Retina (tissue), 1 donor: ENCODE data around the gene TYMS.
"Not testable (repeated sequence)": the region's sequence is repeated elsewhere in the genome, so short reads cannot be mapped to it uniquely, and the experiment has no call there.

Source experiments
- DNase-seq: peaks from one replicate; pipeline ENCODE4 v3.0.0-alpha.2; 2016

Gene TYMS

DNA sequence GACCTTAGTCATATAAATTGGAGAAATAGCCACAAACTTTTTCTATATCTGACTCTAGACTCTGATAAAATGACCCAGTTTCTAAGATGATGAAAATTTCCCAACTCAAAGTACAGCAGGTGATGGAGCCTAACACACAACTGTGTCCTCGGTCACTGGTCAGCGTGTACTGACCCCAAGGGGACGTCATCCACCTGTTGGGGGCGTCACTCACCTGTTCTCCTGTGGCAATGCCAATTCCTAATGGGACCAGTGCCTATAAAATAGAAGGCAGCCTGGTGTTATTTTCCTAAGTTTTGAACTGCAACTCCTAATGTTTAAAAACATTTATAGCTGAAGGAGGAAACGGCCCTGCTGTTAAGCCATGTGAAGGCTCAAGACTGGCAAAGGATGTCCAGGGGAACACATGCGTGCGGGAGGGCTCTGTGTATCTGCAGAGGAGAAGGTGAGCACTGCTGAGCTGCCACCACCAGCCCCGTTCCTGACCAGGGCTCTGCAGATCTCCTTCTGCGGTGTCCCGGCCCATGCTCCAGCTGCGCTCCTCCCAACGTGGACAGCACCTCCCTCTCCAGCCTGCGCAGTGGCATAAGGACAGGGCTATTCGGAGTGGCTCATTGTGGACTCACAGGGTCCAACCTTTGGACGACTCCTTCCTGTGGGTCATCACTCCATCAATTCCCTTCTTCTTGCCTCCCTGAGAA is 21.2 kb downstream of the TYMS start:
- DNase-seq: no peak

DNA sequence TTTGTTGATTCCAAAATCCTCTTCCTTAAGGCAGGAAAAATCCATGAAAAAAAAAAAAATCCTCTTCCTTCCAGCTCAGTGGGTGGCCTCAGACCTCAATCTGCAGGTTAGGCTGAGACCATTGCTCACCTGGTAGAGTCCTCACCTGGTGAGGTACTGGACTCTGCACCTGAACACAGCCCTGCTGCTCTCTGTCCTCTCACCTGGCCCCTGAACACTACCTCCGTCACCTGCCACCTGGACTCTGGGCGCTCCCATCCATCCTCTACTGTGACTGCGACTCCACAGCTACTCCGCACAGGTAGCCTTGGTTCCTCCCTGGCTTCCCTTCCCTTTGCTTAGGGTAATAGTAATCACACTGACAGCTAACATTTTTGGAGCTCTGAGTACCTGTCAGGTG is 22.1 kb downstream of the TYMS start:
- DNase-seq: no peak

DNA sequence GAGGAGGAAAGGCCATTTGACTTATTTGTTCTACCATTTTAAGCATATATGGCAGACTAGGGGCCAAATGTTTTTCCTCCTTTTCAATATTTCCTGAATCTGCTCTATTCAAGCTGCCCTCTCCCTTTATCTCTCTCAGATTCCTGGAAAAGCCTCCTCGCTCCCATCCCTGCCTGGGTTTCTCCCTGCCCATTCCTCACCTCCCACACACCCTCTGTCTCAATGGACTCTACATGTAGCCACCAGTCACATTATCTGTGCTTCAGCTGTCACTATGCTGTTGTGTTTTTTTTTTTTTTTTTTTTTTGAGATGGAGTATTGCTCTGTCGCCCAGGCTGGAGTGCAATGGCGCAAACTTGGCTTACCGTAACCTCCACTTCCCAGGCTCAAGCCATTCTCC is 22.9 kb downstream of the TYMS start:
- no peak for DNase-seq

DNA sequence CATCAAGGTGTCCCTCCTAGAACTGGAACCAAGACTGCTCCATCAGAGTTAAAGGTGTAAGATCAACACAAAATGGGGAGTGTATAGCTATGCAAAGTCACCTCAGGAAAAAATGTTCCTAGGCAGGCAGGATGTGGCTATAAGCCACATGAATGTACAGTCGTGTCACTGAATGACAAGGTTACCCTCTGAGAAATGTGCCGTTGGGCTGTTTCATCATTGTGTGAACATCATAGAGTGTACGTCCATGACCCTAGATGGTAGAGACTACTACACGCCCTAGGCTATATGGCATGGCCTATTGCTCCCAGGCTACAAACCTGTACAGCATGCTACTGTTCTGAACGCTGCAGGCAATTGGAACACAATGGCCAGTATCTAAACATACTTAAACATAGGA is 24.5 kb downstream of the TYMS start:
- no peak for DNase-seq

DNA sequence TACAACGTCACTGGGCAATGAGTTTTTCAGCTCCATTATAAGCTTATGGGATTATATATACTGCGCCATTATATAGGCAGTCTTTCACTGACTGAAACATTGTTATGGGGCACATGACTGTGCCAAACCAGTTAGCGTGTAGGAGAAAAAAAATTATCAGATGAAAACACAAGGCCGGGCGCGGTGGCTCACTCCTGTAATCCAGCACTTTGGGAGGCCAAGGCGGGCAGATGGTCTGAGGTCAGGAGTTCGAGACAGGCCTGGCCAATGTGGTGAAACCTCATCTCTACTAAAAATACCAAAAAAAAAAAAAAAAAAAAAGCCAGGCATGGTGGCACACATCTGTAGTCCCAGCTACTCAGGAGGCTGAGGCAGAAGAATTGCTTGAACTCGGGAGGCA is 25.0 kb downstream of the TYMS start:
- not testable (repeated sequence) for DNase-seq

DNA sequence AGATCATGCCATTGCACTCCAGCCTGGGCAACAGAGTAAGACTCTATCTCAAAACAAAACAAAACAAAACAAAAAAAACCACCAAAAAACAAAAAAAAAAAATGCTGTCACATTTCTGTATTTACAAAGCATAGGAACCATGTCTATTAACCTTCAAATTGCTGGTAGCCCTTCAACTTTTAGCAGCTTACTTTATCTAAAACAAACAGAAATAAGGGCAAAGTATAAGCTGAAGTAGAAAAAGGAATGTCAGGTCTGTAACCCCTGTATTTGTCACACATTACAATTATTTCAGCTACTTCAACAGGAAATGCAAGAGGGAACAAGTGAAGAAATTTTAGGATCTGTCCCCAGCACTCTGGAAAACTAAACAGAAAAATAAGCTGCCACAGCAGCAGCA is 25.4 kb downstream of the TYMS start:
- no peak for DNase-seq

DNA sequence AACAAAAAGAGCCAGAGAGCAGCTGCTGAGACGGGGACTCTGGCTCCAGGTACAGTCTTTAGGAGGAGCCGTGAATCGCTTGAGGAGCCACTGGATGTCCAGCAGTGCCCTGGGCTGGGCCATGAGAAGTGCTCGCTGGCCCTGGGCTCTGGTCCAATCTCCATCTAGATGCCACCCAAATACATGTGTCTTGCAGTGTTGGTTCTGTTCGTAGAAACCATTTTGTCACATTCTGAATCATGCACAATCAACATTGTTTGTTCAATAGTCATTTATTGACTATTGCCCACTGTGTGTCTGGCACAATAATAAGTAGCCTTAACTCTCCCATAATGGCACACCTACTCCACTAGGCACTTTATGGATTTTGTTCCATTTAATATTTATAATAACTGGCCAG is 26.1 kb downstream of the TYMS start:
- no peak for DNase-seq

DNA sequence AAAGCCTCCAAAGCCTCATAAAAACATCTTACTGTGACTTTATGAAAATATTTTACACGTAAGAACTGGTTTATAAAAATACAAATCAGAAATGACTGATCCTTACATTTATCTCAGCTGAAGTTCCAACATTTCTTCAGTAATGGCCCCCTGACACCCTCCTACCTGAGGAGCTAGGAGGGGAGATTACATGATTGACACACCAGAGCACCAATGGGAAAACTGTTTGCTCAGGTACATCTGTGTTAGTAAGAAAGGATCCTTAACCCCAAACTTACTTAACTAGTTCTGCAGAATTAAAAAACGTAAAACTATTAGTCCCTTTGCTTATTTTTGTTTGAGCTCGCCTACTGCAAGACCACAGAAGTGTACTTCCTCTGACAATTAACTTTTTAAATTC is 28.0 kb downstream of the TYMS start:
- DNase-seq: no peak

DNA sequence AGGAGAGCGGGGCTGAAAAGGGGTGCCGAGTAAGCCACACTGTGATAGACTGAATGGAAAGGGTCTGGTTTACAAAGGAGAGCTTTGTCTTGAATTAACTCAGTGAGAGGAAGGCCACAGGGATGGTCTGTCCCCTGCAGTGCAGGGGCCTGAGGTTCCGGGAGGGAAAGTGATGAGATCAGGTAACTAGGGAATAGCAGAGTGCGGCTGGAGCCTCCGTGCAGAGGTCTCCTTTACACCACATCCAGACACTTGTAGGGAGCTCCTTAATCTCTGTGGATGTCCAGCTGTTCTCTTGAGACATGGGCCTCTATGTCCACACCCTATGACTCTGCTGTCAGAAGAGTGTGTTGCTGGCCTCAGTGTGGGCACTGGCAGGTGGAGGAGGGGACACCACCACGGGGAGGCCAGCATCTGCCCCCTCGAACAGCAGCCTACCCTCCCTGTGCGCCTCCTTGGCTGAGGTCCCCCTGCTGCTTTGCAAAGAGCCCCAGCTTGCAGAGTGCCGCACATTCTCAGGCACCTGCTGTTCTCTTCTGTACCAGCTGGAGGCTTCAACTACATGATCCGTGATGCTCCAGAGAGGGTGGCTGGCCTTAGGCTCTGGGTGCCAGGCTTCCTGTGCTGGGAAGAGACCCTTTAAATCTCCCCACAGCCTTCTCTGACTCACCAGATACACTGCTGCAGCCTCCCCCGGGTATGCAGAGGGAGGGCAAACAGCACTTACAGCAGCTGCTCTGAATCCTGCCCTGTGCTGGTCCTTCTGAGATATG is 29.1 kb downstream of the TYMS start:
- peak; percentile 58 for DNase-seq

DNA sequence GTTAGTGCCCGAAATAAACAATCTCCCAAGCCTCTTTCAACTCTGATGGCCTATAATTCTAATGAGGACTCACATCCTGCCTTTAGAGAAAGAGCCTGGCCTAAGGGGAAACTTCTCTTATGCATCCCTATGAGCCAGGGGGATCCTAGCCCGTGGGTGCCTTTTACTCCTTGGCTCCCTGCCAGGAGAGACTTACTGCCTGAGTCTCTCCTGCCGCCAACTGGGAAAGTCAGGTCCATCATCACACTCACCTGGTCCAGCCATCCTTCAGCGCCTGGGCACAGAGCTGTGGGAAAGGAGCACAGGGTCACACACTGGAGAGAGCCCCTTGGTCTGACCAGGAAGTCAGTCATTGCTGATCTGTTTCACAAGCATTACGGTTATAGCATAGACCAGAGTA is 30.9 kb downstream of the TYMS start:
- DNase-seq: no peak

DNA sequence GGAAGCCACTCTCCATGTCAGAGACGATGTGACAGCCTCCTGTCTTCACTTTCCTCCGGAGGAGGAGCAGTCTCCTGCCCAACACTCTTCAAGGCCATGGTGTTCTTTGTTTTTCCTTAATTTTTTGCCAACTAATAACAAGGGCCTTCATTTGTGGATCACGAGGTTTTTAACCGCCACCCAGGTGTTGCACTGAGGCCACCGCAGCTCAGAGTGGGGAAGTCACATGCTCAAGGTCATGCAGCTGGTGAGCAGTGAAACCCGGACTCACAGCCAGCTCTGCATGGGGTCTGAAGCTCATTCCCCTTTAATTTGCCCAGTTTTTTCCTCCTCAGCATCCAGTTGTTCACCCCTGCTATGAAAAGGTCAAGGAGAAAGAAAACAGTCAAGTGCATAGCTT is 35.4 kb downstream of the TYMS start:
- DNase-seq: no peak

DNA sequence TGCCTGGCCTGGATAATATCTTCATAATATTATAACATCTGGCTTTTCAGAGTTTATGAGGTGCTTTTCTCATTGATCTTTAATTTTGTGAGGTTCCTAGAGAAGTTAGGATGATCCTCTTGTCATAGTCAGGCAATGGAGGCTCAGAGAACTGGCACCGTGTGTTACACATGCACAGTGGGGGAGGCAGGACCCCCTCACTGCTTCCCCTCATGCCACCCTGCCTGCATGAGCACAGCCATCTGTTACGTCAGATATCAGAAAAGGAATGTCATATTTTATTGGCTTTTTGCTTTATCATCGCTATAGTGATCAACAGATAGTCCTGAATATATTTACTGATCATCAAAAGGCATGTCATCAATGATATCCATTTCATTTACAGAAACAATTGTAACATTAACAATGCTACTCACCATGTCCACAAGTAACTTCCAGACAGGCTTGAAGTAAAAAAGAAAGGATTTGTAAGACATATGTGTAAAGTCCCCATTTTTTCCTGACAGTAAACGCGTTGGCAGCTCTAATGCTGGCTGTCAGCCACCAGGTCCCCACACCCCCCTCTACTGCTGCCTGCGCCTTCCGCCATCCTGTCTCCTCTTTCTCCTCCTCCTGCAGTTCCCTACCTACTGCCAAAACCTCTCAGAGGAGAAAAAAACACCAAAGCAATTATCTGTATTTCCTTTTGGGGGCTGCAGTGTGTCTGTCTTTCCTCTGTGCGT is 36.2 kb downstream of the TYMS start:
- no peak for DNase-seq

DNA sequence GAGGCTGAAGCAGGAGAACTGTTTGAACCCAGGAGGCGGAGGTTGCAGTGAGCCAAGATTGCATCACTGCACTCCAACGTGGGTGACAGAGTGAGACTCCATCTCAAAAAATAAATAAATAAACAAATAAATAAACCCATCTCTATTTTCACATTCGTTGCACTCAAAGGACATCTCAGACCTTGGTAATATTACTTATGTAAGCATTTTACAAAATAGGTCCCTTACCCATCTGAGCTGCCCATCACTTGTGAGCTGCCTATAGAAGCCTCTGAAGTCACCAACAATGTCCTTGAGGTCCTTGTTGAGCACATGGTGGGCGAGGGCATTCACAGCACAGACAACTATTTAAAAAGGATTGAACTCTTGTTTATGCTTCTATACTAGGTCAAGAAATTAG is 39.6 kb downstream of the TYMS start:
- no peak for DNase-seq

DNA sequence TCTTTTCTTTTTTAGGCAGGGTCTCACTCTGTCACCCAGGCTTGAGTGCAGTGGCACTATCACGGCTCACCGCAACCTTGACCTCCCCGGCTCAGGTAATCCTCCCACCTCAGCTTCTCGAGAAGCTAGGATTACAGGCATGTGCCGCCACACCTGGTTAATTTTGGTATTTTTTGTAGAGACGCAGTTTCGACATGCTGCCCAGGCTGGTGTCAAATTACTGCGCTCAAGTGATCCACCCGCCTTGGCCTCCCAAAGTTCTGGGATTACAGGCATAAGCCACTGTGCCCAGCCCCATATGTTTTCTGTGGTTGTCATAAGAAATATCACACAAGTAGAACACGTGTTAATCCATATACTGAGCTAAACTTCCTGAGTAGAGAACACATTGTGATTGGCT is 40.3 kb downstream of the TYMS start:
- DNase-seq: no peak

DNA sequence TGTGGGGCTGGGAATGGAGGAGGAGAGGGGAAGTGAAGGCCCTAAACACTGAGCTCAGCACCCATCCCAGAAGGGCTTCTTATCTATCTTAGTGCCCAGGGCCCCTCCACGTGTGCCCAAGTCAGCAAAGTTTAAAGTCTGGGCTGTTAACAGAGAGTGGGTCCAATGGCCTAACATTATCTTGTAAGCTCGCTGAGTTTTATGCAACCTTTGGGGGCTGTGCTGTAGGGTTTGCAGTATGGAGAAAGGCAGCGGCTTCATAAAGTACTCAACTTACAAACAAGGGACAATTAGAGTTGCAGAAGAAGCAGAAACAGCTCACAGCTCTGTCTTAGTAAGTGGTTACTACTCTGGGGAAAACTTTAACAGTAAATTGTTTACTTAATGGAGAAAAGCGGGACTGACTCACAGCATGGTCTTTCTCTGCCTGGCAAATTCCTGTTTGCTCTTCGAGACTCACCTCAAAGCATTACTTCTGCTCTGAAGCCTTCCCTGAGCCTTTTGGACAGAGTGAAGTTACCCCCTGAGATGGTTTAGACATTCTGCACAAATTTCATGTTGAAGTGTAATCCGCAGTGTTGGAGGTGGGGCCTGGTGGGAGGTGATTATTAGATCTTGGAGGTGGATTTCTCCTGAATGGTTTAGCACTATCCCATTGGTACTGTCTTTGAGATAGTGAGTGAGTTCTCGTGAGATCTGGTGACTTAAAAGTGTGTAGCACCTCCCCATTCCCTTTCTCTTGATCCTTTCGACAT is 45.9 kb downstream of the TYMS start:
- no peak for DNase-seq

DNA sequence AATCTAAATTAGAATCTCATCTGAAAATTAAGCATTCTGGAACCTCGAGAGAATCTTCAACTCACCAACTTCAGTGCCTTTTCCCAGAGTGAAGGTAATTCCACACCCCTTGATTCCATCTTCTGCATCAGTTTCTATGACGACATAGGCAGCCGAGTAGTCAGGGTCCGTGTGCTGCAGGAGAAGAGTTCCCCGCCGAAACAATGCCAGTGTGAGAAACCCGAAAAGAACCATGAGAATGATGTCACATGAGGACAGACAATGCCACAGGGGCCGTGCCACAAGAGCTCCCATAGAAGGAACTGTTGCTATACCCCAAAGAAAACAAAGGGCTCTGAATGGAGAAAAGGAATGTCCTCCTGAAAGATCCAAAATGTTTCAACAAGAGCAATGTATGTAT is 49.0 kb downstream of the TYMS start:
- DNase-seq: no peak

DNA sequence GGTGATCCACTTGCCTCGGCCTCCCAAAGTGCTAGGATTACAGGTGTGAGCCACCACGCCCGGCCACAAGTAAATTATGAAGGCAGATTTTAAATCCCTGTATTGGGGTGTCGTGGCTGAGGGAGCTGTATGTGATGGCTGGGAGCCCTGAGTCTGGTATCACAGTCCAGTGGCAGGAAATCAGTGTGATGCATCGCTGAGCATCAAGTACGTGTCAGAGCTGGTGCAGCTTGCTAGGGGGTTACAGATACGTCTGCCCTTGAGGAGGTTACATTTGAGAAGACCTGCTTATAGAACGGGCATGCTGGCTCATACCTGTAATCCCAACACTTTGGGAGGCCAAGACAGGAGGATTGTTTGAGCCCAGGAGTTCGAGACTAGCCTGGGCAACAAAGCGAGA is 50.6 kb downstream of the TYMS start:
- no peak for DNase-seq

DNA sequence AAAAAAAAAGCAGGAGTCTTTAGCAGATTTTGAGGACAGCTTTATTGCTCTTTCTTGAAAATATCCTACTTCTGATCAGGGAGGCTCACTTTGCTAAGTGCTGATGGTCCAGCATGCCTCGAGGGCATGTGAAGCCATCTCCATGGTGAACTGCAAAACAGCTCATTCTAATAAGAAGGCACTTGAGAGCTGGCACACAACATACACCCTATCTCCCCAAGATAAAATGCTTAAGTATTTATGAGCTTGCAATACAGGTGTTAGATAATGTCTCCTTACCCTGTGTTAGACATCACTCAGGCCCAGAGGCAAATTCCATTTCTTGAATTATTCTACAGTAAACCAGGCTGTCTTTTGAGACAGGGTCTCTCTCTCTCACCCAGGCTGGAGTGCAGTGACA is 52.3 kb downstream of the TYMS start:
- DNase-seq: no peak

DNA sequence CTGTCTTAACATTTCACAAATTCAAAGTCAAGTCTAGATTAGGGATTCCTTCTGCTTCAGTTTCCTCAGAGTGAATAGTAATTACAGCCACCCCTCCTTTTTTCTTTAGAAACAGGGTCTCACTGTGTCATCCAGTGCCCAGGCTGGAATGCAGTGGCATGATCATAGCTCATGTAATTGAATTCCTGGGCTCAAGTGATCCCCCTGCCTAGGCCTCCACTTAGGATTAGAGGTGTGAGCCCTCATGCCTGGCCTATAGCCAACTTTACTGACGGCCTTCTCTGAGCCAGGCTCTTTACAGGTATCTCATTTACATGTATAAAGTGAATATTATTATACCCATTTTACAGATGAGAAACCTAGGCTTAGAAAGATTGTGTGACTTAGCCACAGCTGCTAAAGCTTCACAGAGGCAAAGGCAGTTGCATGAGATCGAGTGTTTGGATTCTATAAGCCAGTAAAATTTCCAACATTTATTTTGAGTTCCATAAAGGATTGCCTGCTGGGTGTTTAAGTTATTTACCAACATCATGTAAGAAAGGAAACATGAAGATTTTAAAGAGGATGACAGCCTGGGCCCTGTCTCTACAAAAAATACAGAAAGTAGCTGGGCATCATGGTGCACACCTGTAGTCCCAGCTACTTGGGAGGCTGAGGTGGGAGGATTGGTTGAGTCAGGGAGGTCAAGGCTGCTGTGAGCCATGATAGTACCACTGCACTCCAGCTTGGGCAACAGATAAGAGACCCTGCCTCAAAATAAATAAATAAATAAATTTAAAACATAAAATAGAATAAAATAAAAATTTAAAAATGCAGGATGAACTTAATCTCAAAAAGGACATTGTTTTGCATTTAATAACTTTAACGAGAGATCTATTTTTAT is 53.2 kb downstream of the TYMS start:
- no peak for DNase-seq

DNA sequence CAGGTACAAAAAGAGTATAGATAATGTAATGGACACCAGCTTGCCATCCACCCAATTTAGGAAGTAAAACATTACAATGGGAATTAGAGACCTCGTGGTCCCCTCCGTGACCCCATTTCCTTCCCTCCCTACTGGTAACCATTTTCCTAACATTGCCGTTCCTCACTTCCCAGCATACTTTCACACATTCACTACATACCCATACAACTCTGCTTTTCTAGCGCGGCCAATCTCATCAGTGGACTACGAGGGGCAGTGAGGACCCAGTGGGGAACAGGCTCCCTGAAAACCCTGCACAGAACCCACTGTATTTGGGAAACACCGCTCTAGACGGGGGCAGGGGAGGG is 53.8 kb downstream of the TYMS start:
- no peak for DNase-seq

DNA sequence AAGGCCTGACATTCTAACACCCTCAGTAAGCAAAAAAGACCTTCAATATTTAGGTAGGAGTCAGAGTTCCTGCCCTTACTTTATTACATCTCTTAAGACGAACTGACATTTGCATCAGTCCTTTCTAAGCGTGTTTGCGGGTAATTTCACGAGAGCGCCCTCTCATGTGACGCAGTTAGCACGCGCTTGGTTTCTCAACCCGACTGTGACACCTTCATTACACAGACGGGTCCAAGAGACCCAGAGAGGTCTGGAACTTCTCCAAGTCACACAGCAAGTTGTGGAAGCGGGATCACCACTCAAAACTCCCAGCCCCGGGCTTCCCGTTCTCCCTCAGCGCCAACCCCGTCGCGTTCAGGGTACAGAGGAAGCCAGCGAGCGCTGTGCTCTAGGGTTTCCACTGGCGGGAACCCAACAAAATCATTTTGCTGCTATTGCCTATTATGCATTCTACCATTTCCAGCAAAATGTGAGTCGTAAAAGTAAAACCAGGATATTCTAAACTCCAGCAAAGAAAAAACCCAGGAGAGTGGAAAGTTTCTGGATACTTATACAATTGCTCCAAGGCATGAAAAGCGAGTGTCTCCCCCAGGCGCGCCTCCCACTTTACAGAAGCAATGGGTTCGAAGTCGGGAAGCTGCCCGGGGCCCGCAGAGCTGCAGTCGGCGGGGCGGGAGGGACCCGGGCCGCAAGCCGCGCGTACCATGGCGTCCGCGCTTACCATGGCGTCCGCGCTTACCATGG is 54.4 kb downstream of the TYMS start:
- DNase-seq: peak; percentile 72
